Kidney epithelial cell (primary cell): ENCODE data around the gene TSC22D2. TPM values are rescaled to one million over a fixed set of nuclear protein-coding genes. Genes with fewer than 3 reads are reported as not detected.
A peak's percentile ranks its signal among the peaks of the same experiment; 100 is the strongest.

ENCODE experiments used
- DNase-seq: peaks from one replicate; pipeline ENCODE4 v3.0.0-alpha.2; 2010; ENCODE audit warnings: low read depth
- H3K27me3 ChIP-seq: 2 replicates; pipeline ENCODE4 v1.6.0; 2011; ENCODE audit warnings: low read length; ENCODE audit not compliant: control insufficient read depth, insufficient read depth
- H3K36me3 ChIP-seq: 2 replicates; pipeline ENCODE4 v1.5.1; 2011; ENCODE audit warnings: low read length; ENCODE audit not compliant: control insufficient read depth, insufficient read depth
- H3K4me3 ChIP-seq: 2 replicates; pipeline ENCODE4 v1.5.1; 2011; ENCODE audit warnings: low read depth, mild to moderate bottlenecking, control low read depth, low read length
- total RNA-seq: library from RNA; depleted of rRNA; stranded (reverse); fragments of >200 nt; gene quantifications from 2 replicates; pipeline ENCODE4 v1.2.3, GENCODE V29; 2015
- TF ChIP-seq, protein P1 (sequence below): IDR thresholded peaks from 2 replicates; pipeline ENCODE4 v1.5.1; 2011; ENCODE audit warnings: mild to moderate bottlenecking, moderate library complexity, low read length, control low read depth, inconsistent platforms; ENCODE audit not compliant: insufficient read depth, poor library complexity, severe bottlenecking

TSC22D2 gene
- total RNA-seq, 1 donor from 2014 or later: 13.3 TPM

DNA sequence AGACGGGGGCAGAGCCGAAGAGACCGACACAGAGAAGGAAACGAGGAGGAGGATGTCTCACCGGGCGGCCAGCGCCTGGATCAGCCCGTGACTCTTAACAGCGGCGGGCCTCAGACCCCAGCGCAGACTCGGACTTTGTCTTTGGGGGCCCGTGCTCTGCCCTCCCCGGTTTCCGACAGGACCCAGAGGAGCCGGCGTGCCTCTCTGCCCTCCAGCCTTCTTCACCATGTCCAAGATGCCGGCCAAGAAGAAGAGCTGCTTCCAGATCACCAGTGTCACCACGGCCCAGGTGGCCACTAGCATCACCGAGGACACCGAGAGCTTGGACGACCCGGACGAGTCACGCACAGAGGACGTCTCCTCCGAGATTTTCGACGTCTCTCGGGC is 1.0 kb downstream of the TSC22D2 start:
- H3K27me3 ChIP-seq: no peaks in the 10 kb centered on the region
- DNase-seq: no peak
- H3K4me3 ChIP-seq: peak overlapping the region; percentile 84
- TF ChIP-seq, protein P1, sequence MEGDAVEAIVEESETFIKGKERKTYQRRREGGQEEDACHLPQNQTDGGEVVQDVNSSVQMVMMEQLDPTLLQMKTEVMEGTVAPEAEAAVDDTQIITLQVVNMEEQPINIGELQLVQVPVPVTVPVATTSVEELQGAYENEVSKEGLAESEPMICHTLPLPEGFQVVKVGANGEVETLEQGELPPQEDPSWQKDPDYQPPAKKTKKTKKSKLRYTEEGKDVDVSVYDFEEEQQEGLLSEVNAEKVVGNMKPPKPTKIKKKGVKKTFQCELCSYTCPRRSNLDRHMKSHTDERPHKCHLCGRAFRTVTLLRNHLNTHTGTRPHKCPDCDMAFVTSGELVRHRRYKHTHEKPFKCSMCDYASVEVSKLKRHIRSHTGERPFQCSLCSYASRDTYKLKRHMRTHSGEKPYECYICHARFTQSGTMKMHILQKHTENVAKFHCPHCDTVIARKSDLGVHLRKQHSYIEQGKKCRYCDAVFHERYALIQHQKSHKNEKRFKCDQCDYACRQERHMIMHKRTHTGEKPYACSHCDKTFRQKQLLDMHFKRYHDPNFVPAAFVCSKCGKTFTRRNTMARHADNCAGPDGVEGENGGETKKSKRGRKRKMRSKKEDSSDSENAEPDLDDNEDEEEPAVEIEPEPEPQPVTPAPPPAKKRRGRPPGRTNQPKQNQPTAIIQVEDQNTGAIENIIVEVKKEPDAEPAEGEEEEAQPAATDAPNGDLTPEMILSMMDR: no peak
- H3K36me3 ChIP-seq: peaks cover 4% of the 10 kb centered on the region

DNA sequence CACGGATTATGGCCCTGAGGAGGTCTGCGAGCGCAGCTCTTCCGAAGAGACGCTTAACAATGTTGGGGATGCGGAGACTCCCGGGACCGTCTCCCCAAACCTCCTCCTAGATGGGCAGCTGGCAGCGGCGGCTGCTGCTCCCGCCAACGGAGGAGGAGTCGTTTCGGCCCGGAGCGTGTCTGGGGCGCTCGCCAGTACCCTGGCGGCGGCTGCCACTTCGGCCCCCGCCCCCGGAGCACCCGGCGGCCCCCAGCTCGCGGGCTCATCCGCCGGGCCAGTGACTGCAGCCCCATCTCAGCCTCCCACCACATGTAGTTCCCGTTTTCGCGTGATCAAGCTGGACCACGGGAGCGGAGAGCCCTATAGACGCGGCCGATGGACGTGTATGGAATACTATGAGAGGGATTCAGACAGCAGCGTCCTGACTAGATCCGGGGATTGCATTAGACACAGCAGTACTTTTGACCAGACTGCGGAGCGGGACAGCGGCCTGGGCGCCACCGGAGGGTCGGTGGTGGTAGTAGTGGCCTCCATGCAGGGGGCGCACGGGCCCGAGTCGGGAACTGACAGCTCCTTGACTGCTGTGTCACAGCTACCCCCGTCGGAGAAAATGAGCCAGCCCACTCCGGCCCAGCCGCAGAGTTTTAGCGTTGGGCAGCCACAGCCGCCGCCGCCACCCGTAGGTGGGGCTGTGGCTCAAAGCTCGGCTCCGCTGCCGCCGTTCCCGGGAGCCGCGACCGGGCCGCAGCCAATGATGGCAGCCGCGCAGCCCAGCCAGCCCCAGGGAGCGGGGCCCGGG is 1.6 kb downstream of the TSC22D2 start:
- TF ChIP-seq, protein P1: peak; percentile 39
- no peaks in the 10 kb centered on the region for H3K27me3 ChIP-seq
- H3K36me3 ChIP-seq: peaks cover 4% of the 10 kb centered on the region
- H3K4me3 ChIP-seq: peak overlapping the region; percentile 84
- DNase-seq: no peak

DNA sequence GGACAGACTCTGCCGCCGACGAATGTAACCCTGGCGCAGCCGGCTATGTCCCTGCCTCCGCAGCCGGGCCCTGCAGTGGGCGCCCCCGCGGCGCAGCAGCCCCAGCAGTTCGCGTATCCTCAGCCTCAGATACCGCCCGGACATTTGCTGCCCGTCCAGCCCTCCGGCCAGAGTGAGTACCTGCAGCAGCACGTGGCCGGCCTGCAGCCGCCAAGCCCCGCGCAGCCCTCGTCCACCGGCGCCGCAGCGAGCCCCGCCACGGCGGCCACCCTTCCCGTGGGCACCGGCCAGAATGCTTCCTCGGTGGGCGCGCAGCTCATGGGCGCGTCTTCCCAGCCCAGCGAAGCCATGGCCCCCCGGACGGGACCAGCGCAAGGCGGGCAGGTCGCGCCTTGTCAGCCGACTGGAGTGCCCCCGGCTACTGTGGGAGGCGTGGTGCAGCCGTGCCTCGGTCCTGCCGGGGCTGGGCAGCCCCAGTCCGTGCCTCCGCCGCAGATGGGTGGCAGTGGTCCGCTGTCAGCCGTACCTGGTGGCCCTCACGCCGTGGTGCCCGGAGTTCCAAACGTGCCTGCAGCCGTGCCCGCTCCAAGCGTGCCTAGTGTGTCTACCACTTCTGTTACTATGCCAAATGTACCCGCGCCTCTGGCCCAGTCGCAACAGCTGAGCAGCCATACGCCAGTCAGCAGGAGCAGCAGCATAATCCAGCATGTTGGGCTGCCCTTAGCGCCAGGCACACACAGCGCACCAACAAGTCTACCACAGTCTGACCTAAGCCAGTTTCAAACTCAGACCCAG is 2.4 kb downstream of the TSC22D2 start:
- H3K27me3 ChIP-seq: no peaks in the 10 kb centered on the region
- no peak for DNase-seq
- peak overlapping the region; percentile 84 for H3K4me3 ChIP-seq
- peaks cover 4% of the 10 kb centered on the region for H3K36me3 ChIP-seq
- TF ChIP-seq, protein P1: no peak

DNA sequence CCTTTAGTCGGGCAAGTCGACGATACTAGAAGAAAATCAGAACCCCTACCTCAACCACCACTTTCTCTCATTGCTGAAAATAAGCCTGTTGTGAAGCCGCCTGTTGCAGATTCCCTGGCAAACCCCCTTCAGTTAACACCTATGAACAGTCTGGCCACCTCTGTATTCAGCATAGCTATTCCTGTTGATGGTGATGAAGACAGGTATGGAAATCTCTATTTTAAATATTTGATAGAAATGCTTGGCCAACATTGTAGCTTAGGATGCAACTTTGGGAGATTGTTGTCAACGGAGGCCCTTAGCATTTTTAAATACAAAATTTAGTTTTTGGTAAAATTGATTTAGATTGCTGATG is 3.0 kb downstream of the TSC22D2 start:
- no peak for DNase-seq
- TF ChIP-seq, protein P1: no peak
- H3K36me3 ChIP-seq: peaks cover 4% of the 10 kb centered on the region

DNA sequence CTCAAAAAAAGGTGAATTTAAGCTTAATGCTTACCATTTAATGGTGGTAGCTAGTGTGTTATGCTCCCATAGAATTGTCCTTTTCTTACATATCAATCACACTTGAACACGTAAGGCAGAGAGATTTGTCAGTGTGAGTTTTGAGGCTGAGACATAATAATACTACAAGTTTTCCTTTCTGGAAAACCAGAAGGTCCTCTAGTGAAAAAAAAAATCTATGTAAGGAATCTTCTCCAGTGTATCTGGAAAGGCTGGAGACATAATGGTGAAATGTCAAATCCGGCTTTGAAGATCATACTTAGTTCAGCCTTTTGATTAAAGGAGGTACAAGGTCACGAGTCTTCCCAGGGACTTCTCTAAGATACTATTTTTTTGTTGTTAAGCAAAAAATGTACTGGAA is 3.4 kb downstream of the TSC22D2 start:
- Histone ChIP-seq H3K27me3 (no peaks in the 10 kb centered on the region), H3K36me3 (peaks cover 4% of the 10 kb centered on the region), H3K4me3 (peak overlapping the region; percentile 84)
- TF ChIP-seq, protein P1: no peak
- DNase-seq: no peak

More for the DNA sequence above, 3.0 kb downstream of the TSC22D2 start:
- no peaks in the 10 kb centered on the region for H3K27me3 ChIP-seq
- H3K4me3 ChIP-seq: peak overlapping the region; percentile 84
